GM19043 (cell line): ENCODE results near the gene GSTK1.
"Not testable (repeated sequence)": the region's sequence is repeated elsewhere in the genome, so short reads cannot be mapped to it uniquely, and the experiment has no call there.

ENCODE experiments used
- ATAC-seq: cut with Tn5 transposase; IDR thresholded peaks from one replicate; pipeline ENCODE4 v1.9.1; 2021; ENCODE audit warnings: low read depth; ENCODE audit not compliant: unreplicated experiment

GSTK1 gene

DNA sequence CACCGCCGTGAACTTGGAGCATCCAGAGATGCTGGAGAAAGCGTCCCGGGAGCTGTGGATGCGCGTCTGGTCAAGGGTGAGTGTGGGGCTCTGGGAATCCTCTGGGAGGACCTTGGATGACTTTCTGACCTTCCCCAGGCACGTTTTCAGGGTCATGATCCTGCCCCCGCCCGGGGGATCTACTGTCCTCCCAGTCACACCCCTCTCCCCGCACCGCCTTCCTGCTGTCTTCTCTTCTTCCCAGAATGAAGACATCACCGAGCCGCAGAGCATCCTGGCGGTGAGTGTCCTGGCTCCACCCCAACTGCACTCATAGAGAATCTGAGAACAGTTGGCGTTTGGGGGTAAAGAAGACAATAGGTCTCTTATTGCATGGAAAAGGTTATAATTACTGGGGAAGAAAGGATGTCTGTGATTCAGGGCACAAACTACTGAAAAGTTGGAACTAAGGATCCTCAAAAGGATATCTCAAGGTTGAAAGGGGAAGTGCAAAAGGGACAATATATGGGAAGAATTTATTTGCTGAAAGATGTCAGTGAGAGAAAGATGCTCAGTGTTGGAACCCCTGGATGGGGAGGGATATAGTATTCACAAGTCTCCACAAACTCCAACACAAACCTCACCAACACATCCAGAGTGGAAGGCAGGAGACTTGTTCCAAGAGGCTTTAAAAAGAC, 1.9 kb downstream of the GSTK1 start:
- ATAC-seq, result no peak

DNA sequence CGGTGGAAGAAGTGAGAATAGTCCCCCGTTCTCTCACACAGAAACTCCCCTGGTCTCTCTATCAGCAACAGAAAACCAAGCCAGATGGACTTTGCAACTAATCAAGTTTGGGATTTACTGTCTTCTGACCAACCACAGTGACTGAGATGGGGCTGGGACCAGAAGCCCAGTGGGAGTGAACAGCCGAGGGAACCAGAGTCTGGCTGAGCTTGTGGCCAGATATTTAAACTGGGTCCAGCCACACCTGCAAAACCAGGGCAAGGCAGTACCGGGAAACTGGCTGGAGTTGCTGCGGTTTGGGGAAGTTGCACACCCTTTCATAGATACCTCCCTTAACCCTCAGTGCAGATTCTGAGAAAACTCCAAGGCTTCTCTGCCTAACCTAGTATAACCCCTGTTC, 6.0 kb downstream of the GSTK1 start:
- ATAC-seq, result no peak

- no peak for ATAC-seq
Measured at GRCh38 chr7:143271240-143271639, 8.0 kb downstream of the GSTK1 start.

DNA sequence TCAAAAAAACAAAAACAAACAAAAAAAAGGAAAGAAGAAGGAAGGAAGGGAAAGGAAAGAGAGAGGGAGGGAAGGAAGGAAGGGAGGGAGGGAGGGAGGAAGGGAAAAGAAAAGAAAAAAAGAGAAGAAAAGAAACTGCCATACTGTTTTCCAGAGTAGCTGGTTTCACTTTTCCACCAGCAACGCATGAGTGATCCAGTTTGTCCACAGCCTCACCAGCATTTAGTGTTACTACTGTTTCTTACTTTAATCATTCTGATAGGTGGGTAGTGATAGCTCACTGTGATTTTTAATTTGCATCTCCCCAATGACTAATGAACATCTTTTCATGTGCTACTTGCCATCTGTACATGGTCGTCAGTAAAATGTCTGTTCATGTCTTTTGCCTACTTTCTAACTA, 9.6 kb downstream of the GSTK1 start:
- ATAC-seq, result no peak

DNA sequence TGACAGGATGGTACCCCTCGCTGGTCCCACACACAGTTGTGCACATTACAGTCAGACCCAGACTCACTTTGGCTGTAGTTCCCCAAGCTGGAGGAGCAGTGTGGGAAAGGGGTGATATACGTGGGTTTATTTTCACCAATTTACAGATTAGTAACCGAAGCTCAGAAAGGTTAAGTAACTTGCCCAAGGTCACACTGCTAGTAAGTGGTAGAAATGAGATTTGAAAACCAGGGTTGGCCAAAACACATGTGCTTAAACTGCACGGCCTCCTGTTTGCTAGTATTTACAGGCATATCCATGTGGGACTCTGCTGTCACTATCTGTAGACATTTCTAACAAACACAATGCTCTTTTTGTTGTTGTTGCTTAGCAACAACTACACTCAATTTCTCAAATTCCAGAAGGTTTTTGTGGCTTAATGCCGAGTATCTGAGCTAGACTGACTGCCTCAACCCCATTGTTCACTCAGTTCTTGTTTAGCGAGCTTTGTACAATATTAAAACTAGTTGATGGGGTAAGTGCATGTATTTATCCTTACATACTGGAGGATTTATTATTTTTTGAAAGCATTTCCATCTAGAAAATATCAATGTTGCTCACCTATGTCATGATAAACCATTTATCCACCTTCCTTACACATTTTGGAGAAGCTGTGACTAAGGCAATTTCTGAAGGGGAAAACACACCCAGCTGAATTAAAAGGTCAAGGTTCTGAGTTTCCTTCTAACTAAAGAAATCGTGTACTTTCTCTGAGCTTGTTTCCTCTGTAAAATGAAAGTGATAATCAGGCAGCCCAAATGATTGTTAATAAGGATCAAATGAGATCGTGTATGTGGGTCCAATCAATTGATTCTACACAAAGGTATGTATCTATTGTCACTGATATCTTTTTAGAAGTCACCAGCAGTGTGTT, 16.2 kb downstream of the GSTK1 start:
- no peak for ATAC-seq

DNA sequence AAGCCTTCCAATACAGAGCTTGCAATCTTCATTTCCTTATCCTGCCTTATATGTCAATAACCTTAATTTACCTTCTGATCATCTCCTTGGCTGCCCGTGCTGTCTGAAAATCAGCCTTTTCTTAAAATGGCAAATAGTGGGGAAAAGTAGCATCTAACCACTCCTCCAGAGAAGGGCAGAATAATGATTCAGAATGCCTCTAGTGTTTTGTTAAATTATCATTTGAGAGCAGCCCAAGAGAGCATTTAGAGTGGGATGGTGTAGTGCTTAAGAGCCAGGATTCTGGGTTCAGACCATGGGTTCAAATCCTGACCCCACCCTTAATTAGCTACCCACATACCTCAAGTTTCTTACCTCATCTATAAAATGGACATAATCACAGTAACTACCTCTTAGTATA, 16.9 kb downstream of the GSTK1 start:
- no peak for ATAC-seq

DNA sequence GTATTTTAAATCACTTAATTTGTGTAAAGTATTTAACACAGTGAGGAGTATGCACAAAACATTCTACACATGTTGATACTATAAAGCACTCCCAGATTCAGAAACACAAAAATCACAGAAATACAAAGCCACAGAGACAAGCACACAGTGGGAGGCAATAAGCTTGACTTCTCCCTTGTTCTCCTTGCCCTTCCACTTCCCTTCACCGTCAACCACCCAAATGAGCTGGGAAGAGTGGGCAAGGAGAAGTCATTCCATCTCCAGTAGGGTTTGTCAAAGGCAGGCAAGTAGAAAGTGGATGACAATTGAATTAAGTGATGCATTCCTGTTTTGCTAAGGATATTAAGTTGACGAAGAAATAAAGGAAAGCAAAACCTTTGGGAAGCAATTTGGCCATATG, 17.3 kb downstream of the GSTK1 start:
- no peak for ATAC-seq

- no peak for ATAC-seq
Measured at GRCh38 chr7:143281529-143281928, 18.3 kb downstream of the GSTK1 start.

- ATAC-seq, result no peak
Measured at GRCh38 chr7:143282124-143282523, 18.9 kb downstream of the GSTK1 start.

DNA sequence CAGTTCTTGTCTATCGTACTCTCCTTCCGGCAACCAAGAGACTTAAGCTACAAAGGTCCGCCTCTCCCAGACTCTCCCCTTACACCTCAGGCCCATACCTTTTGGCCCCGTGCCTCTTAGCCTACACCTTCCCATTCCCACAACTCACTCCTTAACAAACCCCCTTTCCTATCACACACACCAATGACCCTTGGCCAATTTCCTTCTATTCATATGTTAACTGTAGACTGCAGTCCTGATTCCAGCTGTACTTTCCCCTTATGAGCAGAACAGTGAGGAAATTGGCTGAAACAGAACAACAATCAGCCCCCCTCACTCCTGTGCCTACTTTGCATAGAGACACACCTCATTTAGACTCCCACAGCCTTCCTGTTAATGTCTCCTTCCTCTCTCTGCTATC, 20.1 kb downstream of the GSTK1 start:
- no peak for ATAC-seq

DNA sequence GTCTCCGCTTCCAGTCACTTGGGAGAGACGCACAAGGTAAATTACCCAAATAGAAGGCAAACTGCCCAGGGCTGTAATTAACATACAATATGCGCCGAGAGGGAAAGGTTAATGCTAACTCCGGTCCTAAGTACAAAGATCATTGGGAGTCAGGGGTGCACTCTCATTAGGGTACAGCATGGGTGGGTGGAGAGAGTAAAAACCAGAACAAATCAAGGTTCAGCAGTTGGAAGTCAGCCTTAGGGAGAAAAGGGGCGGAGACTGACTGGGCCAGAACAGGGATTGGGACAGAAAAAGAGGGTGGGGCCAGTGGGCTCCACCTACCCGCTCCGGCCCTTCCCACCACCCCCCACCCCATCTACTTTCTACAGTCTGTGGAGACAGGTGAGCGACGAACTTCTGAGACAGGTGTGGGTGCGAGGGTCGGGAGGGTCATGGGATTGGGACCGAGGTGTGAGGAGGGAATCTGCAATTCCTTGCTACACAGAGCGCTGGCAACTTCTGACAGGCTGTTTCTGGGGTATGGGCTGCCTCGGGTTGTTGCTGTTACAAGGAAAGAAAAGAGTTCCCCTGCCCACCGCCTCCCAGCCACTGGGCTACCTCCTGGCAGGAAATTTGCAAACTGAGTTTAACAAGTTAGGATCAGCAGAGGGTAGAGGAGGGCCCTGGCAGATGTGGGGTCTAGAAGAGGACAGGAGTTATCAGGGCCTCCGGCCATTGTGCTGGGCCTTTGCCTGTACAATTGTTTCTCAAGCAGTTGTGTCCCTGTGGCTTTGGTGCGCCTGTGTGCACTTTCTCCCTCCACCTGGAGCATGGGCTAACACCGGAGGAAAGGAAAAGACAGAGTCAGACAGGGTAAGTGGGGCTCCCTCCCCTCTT, 21.6 kb downstream of the GSTK1 start, which contains the start of gene TMEM139:
TSS of gene TMEM139 (plus strand) at position 368 of the 879 bp plus-strand sequence. CDS start 1,000 bp downstream, outside the sequence.
- no peak for ATAC-seq

DNA sequence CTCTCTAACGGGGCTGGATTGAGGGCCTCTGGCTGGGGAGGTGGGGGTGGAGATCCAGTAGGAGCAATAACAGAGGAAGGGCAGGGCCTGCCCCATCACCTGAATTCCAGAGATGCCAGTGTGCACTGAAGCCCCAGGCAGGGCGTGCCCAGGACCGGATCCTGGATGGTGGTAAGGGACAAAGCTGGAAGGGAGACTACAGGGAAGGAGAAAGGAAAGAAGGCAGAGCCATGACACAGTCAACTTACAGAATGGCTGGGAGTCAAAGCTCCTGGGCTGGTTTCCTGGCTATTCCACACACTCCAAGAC, 22.2 kb downstream of the GSTK1 start:
- no peak for ATAC-seq

DNA sequence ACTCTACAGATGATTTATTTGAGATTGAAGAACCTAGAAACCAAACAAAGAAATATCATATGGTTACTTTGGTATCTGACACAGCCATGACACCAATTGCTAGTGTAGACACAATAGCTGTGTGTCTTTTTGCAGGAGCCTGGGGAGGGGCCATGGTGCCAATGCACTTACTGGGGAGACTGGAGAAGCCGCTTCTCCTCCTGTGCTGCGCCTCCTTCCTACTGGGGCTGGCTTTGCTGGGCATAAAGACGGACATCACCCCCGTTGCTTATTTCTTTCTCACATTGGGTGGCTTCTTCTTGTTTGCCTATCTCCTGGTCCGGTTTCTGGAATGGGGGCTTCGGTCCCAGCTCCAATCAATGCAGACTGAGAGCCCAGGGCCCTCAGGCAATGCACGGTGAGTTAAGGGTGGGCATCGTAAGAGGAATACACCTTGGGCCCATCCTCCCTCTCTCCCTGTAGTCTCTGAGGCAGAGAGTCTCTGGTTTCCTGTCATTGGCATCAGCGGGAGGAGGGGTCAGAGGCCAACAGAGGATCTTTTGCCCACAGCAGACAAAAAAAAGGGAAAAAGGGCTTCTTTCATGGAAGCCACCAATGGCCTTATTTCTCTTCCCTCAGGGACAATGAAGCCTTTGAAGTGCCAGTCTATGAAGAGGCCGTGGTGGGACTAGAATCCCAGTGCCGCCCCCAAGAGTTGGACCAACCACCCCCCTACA, 22.7 kb downstream of the GSTK1 start:
- ATAC-seq, result no peak

DNA sequence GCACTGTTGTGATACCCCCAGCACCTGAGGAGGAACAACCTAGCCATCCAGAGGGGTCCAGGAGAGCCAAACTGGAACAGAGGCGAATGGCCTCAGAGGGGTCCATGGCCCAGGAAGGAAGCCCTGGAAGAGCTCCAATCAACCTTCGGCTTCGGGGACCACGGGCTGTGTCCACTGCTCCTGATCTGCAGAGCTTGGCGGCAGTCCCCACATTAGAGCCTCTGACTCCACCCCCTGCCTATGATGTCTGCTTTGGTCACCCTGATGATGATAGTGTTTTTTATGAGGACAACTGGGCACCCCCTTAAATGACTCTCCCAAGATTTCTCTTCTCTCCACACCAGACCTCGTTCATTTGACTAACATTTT, 23.3 kb downstream of the GSTK1 start:
- ATAC-seq, result no peak

- no peak for ATAC-seq
Measured at GRCh38 chr7:143287339-143287934, 24.2 kb downstream of the GSTK1 start.

DNA sequence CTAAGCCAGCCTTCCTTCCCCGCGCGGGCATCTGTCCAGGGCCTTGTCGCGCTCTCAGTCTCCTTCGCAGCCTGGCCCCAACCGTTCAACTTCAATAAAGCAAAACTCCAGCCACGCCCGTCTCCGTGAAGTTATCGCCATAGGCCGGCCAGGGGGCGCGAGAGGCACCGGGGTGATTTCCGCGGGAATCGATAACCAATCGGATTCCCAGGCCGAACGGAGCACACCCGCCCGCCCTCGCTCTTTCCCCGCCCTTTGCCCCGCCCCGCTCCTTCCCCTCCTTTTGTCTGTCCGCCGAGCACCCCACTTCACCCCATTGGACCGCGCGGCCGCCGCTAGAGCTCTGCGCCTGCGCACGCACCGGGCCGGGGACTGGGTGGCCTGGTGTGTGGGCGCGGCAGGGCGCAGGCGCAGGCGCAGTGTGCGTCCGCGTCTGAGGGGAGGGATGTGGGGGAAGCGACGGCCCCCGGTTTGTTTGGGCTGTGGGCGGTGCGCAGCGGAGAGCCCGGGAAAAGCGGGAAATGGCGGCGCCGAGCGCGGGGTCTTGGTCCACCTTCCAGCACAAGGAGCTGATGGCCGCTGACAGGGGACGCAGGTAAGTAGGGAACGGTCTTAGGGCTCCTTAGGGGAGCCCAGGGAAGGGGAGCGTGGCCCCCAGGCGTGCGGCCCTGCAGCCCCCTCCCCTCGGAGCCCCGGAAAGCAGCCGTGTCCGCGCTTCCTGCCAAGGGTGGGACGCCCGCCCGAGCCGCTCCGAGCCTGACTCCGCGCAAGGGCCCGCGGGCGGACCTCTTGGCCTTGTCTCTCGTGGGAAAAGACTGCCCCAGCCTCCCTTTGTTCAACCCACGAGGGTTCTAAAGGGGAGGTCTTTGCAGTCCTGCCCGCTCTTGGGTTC, 24.9 kb downstream of the GSTK1 start, which contains the start of gene CASP2:
TSS of gene CASP2 (plus strand) at position 417 of the 892 bp plus-strand sequence. CDS start at position 522, 105 bp downstream.
- ATAC-seq, result peak; percentile 87

GRCh38 chr7:143288836-143289235, 25.6 kb downstream of the GSTK1 start:
- ATAC-seq, result peak; percentile 0

GRCh38 chr7:143289421-143289820, 26.2 kb downstream of the GSTK1 start:
- no peak for ATAC-seq

DNA sequence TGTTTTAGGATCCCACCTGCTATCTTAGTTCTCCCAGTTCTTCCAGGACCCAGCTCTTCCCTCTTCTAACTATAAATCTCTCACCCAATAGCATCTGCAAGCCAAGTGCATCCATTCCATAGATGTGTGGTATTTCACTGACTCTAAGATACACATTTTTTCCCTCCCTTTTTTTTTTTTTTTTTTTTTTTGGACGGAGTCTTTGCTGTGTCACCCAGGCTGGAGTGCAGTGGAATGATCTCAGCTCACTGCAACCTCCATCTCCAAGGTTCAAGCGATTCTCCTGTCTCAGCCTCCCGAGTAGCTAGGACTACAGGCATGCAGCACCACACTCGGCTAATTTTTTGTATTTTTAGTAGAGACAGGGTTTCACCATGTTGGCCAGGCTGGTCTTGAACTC, 26.6 kb downstream of the GSTK1 start:
- ATAC-seq, result not testable (repeated sequence)
